ENCODE results near the gene MAN1A1.

DNA sequence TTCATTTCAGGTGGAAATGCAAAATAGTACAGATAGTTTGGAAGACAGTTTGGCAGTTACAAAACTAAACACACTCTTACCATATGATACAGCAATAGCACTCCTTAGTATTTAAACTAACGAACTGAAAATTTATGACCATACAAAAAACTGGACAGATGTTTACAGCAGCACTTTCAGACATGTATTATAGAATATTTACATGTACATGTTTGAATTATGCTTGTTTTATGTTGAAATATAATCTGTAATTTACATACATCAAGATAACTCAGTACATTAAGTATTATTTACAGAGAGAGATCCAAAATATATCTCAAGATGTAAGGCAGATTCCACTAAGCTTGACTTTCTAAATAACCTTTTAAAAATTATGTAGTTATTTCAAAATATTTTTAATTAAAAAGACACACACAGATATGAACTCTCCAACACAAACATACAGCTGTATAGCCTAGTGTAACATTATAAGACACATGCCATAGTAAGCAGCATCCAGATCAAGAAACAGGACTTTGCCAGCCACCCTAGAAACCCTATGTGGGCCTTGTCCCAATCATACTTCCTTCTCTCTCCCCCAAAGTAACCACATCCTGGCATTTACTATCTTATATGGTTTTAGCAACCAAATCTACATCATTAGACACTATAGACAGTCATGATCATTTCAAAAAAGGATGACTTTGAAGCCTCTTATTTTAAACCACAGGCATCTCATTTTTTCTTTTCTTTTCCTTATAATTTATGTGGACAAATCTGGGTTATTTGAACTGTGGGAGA, 82.2 kb downstream of the MAN1A1 start:
- TF ChIP-seq, protein P1, sequence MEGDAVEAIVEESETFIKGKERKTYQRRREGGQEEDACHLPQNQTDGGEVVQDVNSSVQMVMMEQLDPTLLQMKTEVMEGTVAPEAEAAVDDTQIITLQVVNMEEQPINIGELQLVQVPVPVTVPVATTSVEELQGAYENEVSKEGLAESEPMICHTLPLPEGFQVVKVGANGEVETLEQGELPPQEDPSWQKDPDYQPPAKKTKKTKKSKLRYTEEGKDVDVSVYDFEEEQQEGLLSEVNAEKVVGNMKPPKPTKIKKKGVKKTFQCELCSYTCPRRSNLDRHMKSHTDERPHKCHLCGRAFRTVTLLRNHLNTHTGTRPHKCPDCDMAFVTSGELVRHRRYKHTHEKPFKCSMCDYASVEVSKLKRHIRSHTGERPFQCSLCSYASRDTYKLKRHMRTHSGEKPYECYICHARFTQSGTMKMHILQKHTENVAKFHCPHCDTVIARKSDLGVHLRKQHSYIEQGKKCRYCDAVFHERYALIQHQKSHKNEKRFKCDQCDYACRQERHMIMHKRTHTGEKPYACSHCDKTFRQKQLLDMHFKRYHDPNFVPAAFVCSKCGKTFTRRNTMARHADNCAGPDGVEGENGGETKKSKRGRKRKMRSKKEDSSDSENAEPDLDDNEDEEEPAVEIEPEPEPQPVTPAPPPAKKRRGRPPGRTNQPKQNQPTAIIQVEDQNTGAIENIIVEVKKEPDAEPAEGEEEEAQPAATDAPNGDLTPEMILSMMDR (IDR thresholded peaks at IDR 0.05; ENCODE audit: low read depth, low read length, poor library complexity, severe bottlenecking), result no peak
- no peak for TF ChIP-seq EZH2phosphoT487 (IDR thresholded peaks at IDR 0.05; ENCODE audit: borderline replicate concordance, low read length)
